Middle frontal gyrus (tissue), 1 donor: ENCODE results near the gene RPL6.
"Not testable (repeated sequence)": the region's sequence is repeated elsewhere in the genome, so short reads cannot be mapped to it uniquely, and the experiment has no call there.

ENCODE experiments used
- DNase-seq: peaks from one replicate; pipeline ENCODE4 v3.0.0-alpha.2; 2015; ENCODE audit warnings: low spot score; ENCODE audit errors: extremely low spot score

RPL6 gene

GRCh38 chr12:112419297-112420133 is 10.1 kb upstream of the RPL6 start:
- no peak for DNase-seq

GRCh38 chr12:112418608-112419296 is 9.3 kb upstream of the RPL6 start, which contains the start of gene PTPN11:
TSS of gene PTPN11 (plus strand) at chr12:112418947. CDS start at chr12:112419112, 165 bp downstream.
- peak; percentile 58 for DNase-seq

- no peak for DNase-seq
Measured at GRCh38 chr12:112418273-112418607, 8.8 kb upstream of the RPL6 start.

GRCh38 chr12:112415457-112415856 is 6.1 kb upstream of the RPL6 start:
- not testable (repeated sequence) for DNase-seq

GRCh38 chr12:112413855-112414625 is 4.6 kb upstream of the RPL6 start:
- no peak for DNase-seq

GRCh38 chr12:112409906-112410244 is 470 bp upstream of the RPL6 start:
- no peak for DNase-seq

- no peak for DNase-seq
Measured at GRCh38 chr12:112408621-112409020, 784 bp downstream of the RPL6 start.

GRCh38 chr12:112407683-112408082 is 1.7 kb downstream of the RPL6 start:
- DNase-seq, result not testable (repeated sequence)

GRCh38 chr12:112406519-112407488 is 2.6 kb downstream of the RPL6 start:
- no peak for DNase-seq

- no peak for DNase-seq
Measured at GRCh38 chr12:112401903-112402498, 7.4 kb downstream of the RPL6 start.

GRCh38 chr12:112401054-112401453 is 8.4 kb downstream of the RPL6 start:
- DNase-seq, result no peak

- DNase-seq, result no peak
Measured at GRCh38 chr12:112393328-112393727, 16.1 kb downstream of the RPL6 start.

GRCh38 chr12:112389922-112390654 is 19.3 kb downstream of the RPL6 start:
- DNase-seq, result not testable (repeated sequence)

GRCh38 chr12:112389228-112389627 is 20.2 kb downstream of the RPL6 start:
- DNase-seq, result no peak

GRCh38 chr12:112386726-112387125 is 22.7 kb downstream of the RPL6 start:
- DNase-seq, result no peak

GRCh38 chr12:112382866-112383265 is 26.5 kb downstream of the RPL6 start:
- no peak for DNase-seq

GRCh38 chr12:112381883-112382796 is 27.3 kb downstream of the RPL6 start, which contains the start of gene HECTD4:
TSS of gene HECTD4 (minus strand) at chr12:112382431. CDS start at chr12:112382128, 303 bp downstream.
- DNase-seq, result peak; percentile 84

- no peak for DNase-seq
Measured at GRCh38 chr12:112381406-112381882, 28.0 kb downstream of the RPL6 start.
